Daoy (cell line): ENCODE results near the gene TAF1B. TPM values are rescaled to one million over a fixed set of nuclear protein-coding genes. Genes with fewer than 3 reads are reported as not detected.

Source experiments
- DNase-seq: peaks from one replicate; pipeline ENCODE4 v3.0.0-alpha.2; 2015; ENCODE audit warnings: low read depth
- total RNA-seq: library from RNA; depleted of rRNA; stranded (reverse); fragments of >200 nt; shearing (Covaris generic); gene quantifications from 2 replicates; pipeline ENCODE4 v1.2.3, GENCODE V29; 2014; rRNA removed

TAF1B gene
- total RNA-seq = 47.2 and 82.7 TPM in 2 replicates

- peak; percentile 98 for DNase-seq
These were observed at the start of gene TAF1B for GRCh38 chr2:9843229-9844035. Gene TAF1B (plus strand): TSS chr2:9843474. CDS start chr2:9843542, 68 bp downstream.

DNA sequence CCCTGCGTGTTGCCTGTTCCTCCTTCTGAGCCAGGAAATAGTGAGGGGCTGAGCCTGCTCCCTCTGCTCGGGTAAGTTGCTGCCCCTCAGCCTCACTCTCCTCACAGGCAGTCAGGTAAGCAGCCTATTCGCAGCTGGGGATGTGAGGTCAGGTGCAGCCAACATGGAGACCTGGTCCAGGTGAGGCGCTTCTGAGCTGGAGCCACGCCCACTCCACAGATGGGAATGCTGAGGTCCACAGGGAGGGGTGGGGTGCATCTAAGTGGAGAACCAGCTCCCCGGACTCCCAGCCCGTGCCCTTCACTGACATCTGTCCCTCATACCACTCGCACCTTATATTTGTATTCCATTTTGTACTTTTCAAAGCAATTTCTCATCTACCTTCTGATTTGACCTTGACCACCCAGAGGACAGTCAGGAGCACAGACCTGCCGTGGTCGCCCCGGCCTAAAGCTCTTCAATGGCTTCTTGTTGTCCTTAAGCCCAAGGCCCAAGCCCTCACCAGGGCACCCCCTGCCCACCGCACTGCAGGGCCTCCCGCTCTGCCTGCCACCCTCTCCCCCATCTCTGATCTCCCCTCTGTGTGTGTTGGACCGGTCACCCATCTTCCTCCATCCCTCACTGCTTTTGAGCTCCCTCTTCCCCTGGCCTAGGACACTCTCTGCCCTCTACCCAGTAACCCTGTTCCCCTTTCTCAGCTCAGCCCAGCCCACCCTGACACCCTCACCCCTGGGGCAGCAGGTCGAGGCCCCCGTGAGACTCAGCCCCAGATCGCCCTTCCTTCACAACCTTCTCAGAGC lies 49.2 kb upstream of the TAF1B start:
- DNase-seq = no peak

DNA sequence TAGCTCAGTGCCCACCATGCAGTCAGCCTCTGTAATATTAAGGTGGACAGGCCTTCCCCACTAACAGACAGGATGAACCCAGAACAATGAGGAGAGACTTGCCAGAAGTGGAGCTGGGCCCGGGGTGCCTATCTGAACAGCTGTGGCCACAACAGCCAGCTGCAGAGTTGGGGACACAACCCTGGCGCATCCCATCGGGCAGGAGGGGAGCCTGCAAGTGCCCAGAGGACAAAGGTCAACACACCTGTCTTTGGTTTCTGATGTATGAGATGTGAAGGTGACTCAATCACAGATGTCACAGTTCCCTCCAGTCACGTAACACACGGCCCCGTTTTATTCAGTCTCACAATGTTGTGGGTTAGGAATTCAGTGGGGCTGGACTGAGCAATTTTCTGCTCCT lies 48.2 kb upstream of the TAF1B start:
- no peak for DNase-seq

GRCh38 chr2:9796056-9797010 lies 46.9 kb upstream of the TAF1B start:
- DNase-seq = no peak

DNA sequence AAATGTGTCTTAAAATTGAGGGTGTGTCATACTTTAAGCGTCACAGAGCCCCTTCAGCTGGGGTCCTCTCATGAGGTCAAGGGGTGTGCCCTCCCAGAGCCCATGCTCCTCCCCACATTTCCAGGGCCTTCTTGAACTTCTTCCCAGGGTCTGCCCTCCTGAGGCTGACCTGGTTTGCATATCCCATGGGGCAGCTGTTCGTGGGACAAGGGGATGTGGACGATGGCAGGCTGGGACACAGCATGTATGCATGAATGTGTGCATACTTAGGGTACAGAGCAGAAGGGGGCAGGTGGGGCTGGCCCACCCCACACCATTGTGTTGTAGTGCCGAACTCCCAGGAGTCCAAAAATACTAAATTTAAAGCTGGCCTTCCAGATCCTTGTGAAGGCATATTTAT lies 46.2 kb upstream of the TAF1B start:
- no peak for DNase-seq

DNA sequence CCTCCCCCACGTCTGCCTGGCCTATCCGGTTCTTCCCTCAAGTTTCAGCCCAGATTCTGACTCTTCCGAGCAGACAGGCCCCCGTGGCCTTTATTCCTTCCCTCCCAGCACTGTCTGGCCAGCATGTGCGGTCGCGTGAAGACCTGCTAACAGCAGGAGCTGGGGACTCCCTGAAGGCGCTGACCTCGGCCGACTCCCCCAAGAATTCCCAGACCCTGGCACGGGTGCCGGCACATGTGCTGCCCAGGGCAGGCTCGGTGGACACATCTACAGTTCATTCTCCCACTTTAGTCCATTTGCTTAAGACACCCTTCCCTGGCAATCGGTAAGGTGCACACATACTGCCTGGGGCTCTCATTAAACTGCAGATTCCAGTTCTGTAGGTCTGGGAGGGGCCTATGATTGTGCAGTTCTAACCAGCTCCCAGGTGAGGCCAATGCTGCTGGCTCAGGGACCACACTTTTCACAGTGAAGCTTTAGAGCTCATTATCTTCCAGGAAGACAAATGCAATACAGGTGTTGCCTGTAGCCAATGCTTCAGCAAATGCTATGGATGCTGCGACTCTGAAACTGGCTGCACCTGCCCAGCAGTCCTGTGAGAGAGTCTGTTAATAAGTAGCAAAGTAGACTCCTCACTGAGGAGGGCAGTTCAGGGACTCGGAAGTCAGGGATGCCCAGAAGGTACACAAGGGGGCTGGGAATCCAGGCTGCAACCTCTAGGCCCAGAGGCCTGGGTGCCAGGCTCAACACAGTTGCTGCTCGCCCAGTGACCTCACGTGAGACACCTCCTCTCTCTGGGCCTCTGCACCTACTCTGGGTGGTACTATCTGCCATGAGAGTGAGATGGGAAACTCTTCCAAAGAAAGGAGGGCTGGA lies 45.4 kb upstream of the TAF1B start:
- no peak for DNase-seq

GRCh38 chr2:9799011-9799596 lies 44.2 kb upstream of the TAF1B start:
- DNase-seq = no peak

- DNase-seq = peak; percentile 93
These were observed 43.3 kb upstream of the TAF1B start for GRCh38 chr2:9799729-9800632.

GRCh38 chr2:9800639-9800974 lies 42.7 kb upstream of the TAF1B start:
- DNase-seq = no peak

DNA sequence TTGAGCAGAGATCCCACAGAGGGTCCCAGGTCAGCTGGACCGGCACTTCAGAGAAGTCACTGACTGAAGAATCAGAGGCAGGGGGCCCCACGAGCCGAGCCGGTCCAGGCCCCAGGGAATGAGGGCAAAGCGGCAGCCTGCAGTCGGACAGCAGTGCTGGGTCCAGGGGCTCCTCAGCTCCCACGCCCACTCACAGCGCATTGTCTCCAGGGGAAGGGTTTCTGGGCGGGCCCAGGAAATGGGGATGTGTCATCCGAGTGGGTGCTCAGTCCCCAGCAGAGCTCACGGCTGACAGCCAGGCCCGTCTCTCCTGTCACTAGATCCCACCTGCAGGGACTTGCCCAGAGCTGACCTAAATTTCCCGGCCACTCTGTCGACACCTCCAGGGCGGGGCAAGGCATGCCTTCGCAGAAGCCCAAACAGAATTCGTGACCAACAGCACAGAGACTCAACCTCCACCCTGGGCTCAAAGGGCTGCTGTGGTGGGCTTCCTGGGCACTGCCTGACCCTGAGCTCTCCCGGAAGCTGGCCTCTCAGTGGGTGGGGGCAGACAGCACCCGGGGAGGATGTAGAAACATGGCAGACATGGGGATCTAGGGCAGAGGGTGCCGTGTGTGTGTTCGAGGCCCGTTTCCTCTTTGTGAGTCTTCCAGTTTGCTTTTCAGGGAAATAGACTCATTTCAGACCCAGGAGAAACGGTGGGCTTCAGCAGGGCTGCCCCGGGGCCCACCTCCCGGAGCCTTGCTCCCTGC lies 42.1 kb upstream of the TAF1B start:
- peak; percentile 90 for DNase-seq

- DNase-seq = no peak
These were observed 40.7 kb upstream of the TAF1B start for GRCh38 chr2:9802576-9802993.

DNA sequence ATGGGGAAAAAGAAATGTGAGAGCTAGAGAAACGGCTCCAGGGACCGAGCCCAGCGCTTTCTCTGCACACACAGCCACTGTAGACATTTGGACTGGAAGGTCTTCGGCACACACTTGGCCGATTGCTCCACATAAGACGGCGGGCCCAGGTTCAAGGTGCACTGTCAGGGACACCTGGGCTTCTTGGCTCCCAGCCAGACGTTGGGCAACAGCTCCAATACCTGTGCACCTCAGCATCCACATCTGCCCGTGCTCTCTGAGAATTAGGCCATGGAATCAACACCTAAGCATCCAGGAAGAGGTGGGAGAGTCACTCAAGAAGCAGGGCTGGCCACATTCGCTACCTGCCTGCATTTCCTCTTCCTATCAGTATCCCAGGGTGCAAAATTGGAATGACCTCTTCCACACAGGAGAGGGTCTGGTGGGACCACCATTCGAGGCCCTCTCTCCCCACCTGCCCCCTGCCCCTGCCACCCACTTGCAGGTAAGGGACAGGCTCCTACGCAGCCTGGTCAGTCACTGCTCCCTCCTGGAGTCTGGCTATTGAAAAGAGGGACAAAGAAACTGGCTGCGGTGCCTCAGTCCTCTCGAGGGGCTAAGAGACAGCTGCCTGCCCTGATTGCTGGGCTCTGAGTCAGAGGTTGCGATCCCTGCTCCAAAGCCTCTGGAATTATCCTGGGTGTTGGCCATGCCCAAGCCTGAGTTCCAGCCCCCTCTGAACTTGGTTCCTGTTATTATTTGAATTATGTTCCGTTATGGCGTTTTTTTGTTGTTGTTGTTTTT lies 40.1 kb upstream of the TAF1B start:
- DNase-seq = peak; percentile 23

DNA sequence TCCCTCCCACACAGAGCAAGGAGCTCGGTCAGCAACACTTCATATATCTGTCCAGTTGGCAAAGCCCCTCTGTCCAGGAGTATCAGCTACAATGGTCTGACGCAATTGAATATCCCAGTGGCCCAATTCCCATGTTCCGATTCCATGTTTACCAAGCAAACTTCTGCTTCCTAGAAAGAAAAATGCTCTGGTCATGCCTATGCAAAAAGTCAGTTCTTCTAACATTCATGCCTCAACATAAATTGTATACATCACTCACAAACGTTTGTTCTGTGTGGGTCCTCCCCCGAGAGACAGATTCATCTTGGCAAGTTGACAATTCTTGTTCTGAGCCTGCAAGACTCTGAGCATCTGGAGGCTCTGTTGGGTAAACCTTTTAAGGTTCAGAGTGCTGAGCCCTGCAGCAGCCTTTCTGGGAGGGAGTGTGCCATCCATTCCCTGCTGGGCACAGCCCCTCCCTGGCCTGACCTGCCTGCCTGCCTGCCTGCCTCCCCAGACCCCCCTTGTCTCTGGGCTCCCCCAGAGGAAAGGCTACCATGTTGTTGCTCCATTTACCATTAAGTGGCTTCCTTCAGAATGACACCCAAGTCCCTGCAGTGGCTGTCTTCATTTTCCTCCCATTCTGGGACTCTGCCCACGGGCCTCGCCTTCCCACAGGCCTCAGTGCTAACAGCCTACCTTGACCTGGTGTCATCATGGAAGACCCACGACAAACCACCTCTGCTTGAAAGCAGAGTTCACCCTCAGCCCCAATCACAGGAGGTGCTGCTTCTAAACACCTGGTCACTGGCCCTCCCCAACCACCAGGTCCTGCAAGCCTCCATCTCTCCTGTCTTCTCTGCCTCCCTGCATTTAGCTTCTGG lies 37.6 kb upstream of the TAF1B start:
- no peak for DNase-seq

DNA sequence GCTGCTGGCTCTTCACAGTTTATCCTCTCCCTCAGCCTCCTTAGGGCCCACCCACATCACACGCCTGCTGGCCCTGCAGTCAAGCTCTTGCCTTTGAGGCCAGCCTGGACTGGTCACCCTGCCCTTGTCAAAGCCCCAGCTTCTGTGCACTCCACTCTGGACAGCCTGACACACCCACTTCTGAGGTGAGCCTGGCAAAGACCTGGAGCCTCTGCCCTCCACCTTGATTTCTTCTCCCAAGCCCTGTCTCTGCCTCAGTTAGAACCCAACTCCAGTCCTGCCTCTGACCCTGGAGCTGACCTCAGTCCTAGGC lies 37.0 kb upstream of the TAF1B start:
- no peak for DNase-seq

DNA sequence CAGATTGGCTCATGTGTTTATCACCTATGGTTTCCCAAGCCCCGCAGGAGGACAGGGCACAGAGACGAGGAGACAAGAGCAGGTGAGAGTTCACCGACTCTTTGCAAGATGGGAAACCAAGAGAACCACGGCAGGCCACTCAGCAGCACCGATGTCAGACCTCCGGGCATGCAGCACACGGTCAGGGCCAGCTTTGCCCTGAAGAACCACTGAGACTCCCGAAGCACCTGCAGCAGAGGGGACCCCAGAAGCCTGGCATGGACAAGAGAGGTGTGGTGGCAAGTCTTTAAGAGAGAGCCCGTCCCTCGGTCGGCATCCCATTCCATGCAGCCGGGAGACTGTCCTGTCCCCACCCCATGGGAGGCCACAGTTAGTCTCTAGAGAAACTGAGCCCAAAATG lies 36.6 kb upstream of the TAF1B start:
- no peak for DNase-seq

DNA sequence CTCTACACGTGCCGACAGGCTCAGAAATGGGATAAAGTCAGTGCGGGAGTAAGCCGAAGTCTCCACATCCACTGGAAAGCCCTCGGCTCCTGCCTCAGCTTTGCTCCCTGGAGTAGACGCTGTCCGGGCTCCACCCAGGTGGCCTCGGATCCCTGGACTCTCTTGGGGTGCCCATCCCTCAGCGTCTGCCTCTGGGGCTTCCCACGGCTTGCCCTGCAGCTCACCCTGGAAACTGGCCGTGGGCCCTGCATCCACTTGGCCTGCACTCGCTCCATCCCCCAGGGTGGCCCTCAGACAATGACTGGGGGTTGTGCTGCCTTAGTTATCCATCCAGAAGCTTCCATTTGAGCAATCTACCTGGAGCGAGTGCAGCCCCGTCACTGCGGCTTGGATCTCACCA lies 36.2 kb upstream of the TAF1B start:
- DNase-seq = no peak
